Measurements from ENCODE around the gene VAV1. TPM values are rescaled to one million over a fixed set of nuclear protein-coding genes. Genes with fewer than 3 reads are reported as not detected.

VAV1 gene
- total and polyA plus RNA-seq, 2 donors (not counting 1 experiment from before 2014, with no cell fraction given) = 62.7 to 98.8 TPM

GRCh38 chr19:6833166-6833790, 60.8 kb downstream of the VAV1 start:
- POLR2A ChIA-PET = no interaction called here
- peaks cover 30% of the 10 kb centered on the region for H4K20me1 ChIP-seq (ENCODE audit: control insufficient read depth, insufficient read depth, low read length, poor library complexity, severe bottlenecking)
- H3K27me3 Mint-ChIP-seq = no peaks in the 10 kb centered on the region

More at GRCh38 chr19:6833166-6833790, 60.8 kb downstream of the VAV1 start:
- H3K9ac ChIP-seq (ENCODE audit: low read length) = no peak overlapping the region
- H3K27me3 ChIP-seq (replicated peaks in 1 of 4; ENCODE audit: control extremely low read depth in 1 of 4, control insufficient read depth in 3 of 4, insufficient read depth in 4 of 4, low read length in 3 of 4) = no peaks in the 10 kb centered on the region
- H3K4me3 ChIP-seq (ENCODE audit: control extremely low read depth in 1 of 5, extremely low read depth in 1 of 5, insufficient read depth in 1 of 5, low read depth in 2 of 5, low read length in 4 of 5) = no peak overlapping the region
- H3K4me2 ChIP-seq (replicated peaks; ENCODE audit: low read depth, low read length, poor library complexity, severe bottlenecking) = no peak overlapping the region
- H3K36me3 ChIP-seq (replicated peaks in 1 of 2; ENCODE audit: control extremely low read depth in 1 of 2, control insufficient read depth in 1 of 2, extremely low read depth in 1 of 2, insufficient read depth in 2 of 2, low read length in 1 of 2) = peaks cover 7 to 81% of the 10 kb centered on the region in 2 experiments
- peaks cover 0 to 5% of the 10 kb centered on the region in 2 donors for H3K4me1 ChIP-seq (ENCODE audit: control insufficient read depth in 2 of 2, insufficient read depth in 2 of 2, low read length in 2 of 2)
- 95% methylated on average over 7 of the region's 16 CpGs for WGBS (ENCODE audit: insufficient coverage)
- TF ChIP-seq EZH2 (IDR thresholded peaks at IDR 0.05; ENCODE audit: borderline replicate concordance, insufficient read depth, low read depth, low read length, poor library complexity, severe bottlenecking) (no peak), CTCF (IDR thresholded peaks at IDR 0.05) (no peak)
- CTCF ChIA-PET = interaction anchor here (0.5 kb wide), 1 partner anchor 315 kb away, joined by 3 read pairs; no protein-coding TSS in a partner anchor
- H3K4me1 Mint-ChIP-seq = peaks cover 7% of the 10 kb centered on the region
- peak overlapping the region in 1 of 2 donors; percentile 44 for H3K27ac ChIP-seq (ENCODE audit: low read length in 2 of 2)
- H3K79me2 ChIP-seq (ENCODE audit: control insufficient read depth, insufficient read depth, low read length) = peaks cover 26% of the 10 kb centered on the region
- H2AFZ ChIP-seq (ENCODE audit: insufficient read depth, low read depth, low read length, poor library complexity, severe bottlenecking) = no peak overlapping the region
- no peak overlapping the region for H3K27ac Mint-ChIP-seq
- intact Hi-C loops (cut with micrococcal nuclease) = no loop called here
- DNase-seq = no peak
- ATAC-seq (ENCODE audit: low read depth) = no peak
- H3K9me3 ChIP-seq (ENCODE audit: control extremely low read depth in 1 of 3, control insufficient read depth in 2 of 3, insufficient read depth in 1 of 3, low read length in 2 of 3) = no peaks in the 10 kb centered on the region
- H3K9me3 Mint-ChIP-seq (ENCODE audit: insufficient read depth) = no peaks in the 10 kb centered on the region
- no peak overlapping the region for H3K4me3 Mint-ChIP-seq
